ENCODE measurements around the gene RAP1GDS1. TPM values are rescaled to one million over a fixed set of nuclear protein-coding genes. Genes with fewer than 3 reads are reported as not detected.
A peak's percentile ranks its signal among the peaks of the same experiment; 100 is the strongest.

Gene RAP1GDS1
- total RNA-seq, 1 experiment from 2014 or later: 27.9 TPM

DNA sequence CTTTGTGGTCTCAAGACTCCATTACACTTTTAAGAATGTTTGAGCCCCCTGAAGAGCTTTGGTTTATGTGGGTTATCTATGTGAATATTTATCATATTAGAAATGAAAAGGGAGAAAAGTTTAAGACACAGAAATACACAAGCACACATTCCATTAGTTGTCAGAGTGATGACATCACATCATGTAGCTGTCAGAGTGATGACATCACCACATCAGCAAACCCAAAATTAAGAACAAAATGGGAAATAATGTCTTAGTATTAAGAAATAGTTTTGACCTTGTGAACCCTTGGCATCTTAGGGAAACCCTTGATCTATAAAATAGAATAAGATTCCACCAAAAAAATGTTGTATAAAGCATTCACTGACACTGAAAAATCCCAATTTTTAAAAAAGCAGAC, 201.3 kb downstream of the RAP1GDS1 start:
- H3K4me3 Mint-ChIP-seq (ENCODE audit: low read depth, unreplicated experiment): no peak overlapping the region
- no peak for DNase-seq
- CTCF ChIA-PET: no interaction called here
- TF ChIP-seq, protein P1, sequence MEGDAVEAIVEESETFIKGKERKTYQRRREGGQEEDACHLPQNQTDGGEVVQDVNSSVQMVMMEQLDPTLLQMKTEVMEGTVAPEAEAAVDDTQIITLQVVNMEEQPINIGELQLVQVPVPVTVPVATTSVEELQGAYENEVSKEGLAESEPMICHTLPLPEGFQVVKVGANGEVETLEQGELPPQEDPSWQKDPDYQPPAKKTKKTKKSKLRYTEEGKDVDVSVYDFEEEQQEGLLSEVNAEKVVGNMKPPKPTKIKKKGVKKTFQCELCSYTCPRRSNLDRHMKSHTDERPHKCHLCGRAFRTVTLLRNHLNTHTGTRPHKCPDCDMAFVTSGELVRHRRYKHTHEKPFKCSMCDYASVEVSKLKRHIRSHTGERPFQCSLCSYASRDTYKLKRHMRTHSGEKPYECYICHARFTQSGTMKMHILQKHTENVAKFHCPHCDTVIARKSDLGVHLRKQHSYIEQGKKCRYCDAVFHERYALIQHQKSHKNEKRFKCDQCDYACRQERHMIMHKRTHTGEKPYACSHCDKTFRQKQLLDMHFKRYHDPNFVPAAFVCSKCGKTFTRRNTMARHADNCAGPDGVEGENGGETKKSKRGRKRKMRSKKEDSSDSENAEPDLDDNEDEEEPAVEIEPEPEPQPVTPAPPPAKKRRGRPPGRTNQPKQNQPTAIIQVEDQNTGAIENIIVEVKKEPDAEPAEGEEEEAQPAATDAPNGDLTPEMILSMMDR (IDR thresholded peaks at IDR 0.05; ENCODE audit: unreplicated experiment): no peak
- H3K36me3 Mint-ChIP-seq (ENCODE audit: insufficient read depth, unreplicated experiment): no peaks in the 10 kb centered on the region
- peaks cover 3% of the 10 kb centered on the region for H3K9me3 Mint-ChIP-seq (ENCODE audit: low read depth, unreplicated experiment)
- intact Hi-C loops (cut with micrococcal nuclease; ENCODE audit: unreplicated experiment): loop anchor here (10.0 kb wide), 1 partner anchor 362 kb away; no protein-coding TSS in a partner anchor
- no peaks in the 10 kb centered on the region for H3K4me1 Mint-ChIP-seq (ENCODE audit: low read depth, unreplicated experiment)
- no peak overlapping the region for H3K27ac Mint-ChIP-seq (ENCODE audit: unreplicated experiment)
- H3K27me3 Mint-ChIP-seq (ENCODE audit: unreplicated experiment): no peaks in the 10 kb centered on the region
- BruUV-seq (replicated peaks): no TSS peak

DNA sequence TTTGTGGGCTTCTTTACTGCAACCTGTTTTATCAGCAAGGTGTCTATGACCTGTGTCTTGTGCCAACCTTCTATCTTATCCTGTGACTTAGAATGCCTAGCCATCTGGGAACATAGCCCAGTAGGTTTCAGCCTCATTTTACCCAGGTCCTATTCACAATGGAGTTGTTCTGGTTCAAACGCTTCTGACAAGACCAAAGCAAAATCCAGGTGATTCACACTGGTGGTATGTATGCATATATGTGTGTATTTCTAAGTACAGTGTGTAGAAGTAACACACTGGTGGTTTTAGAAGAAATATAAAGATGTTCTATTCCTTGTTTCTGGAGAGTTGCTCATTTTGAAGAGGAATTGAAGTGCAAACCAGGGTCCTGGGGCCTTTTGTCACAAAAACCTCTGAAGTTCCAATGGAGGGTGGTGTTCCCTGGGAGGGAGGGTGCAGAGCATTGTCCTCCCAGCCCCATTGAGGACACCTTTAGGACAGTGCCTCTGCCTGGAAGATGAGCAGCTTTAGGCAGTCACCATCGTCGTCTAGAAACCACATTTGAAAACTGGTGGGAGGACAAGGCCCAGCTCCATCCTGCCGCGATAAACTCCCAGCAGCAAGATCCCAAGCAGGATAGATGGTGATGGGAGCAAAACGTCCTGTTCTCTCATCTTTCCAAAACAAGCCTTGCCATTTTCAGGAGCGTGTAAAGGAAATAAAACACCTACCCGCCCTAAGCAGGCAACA, 205.8 kb downstream of the RAP1GDS1 start:
- peak overlapping the region; percentile 67 for H3K4me3 Mint-ChIP-seq (ENCODE audit: low read depth, unreplicated experiment)
- CTCF ChIA-PET: interaction anchor here (0.8 to 1.4 kb wide), 6 partner anchors 10 to 589 kb away, joined by 3 to 7 read pairs (median 4); partner anchors contain the start of genes EIF4E and METAP1
- no peaks in the 10 kb centered on the region for H3K27me3 Mint-ChIP-seq (ENCODE audit: unreplicated experiment)
- peaks cover under 1% of the 10 kb centered on the region for H3K9me3 Mint-ChIP-seq (ENCODE audit: low read depth, unreplicated experiment)
- DNase-seq: no peak
- H3K27ac Mint-ChIP-seq (ENCODE audit: unreplicated experiment): no peak overlapping the region
- no TSS peak for BruUV-seq (replicated peaks)
- TF ChIP-seq, protein P1 (IDR thresholded peaks at IDR 0.05; ENCODE audit: unreplicated experiment): no peak
- H3K36me3 Mint-ChIP-seq (ENCODE audit: insufficient read depth, unreplicated experiment): no peaks in the 10 kb centered on the region
- H3K4me1 Mint-ChIP-seq (ENCODE audit: low read depth, unreplicated experiment): no peaks in the 10 kb centered on the region
- intact Hi-C loops (cut with micrococcal nuclease; ENCODE audit: unreplicated experiment): loop anchor here (10.0 kb wide), 1 partner anchor 358 kb away; no protein-coding TSS in a partner anchor

DNA sequence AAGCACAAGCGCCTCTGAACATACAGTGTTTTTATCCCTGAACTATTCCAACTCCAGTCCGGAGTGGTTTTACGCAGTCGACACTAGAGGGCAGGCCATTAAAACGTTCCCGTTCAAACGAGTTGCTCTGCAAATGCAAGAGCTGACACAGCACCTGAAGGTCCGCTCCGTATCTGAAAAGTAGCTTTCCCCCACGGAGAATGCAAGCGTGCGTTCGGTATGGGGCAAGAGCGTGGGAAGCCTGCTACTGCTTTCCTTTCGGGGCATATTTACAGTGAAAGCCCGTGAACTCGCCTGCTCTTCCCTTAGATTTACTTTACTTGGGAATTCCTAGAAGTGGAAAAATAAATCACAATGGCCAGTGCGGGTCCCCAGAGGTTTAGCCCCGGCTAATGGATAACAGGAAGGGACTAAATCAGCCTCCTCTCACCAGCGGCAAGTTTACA, 206.5 kb downstream of the RAP1GDS1 start:
- TF ChIP-seq, protein P1 (IDR thresholded peaks at IDR 0.05; ENCODE audit: unreplicated experiment): peak; percentile 59
- no peak overlapping the region for H3K27ac Mint-ChIP-seq (ENCODE audit: unreplicated experiment)
- no peaks in the 10 kb centered on the region for H3K4me1 Mint-ChIP-seq (ENCODE audit: low read depth, unreplicated experiment)
- peak overlapping the region; percentile 67 for H3K4me3 Mint-ChIP-seq (ENCODE audit: low read depth, unreplicated experiment)
- H3K36me3 Mint-ChIP-seq (ENCODE audit: insufficient read depth, unreplicated experiment): no peaks in the 10 kb centered on the region
- no peaks in the 10 kb centered on the region for H3K9me3 Mint-ChIP-seq (ENCODE audit: low read depth, unreplicated experiment)
- DNase-seq: peak; percentile 66
- CTCF ChIA-PET: interaction anchor here (0.6 to 1.4 kb wide), 7 partner anchors 10 to 589 kb away, joined by 3 to 7 read pairs (median 4); partner anchors contain the start of genes EIF4E and METAP1
- intact Hi-C loops (cut with micrococcal nuclease; ENCODE audit: unreplicated experiment): loop anchor here (10.0 kb wide), 1 partner anchor 357 kb away; no protein-coding TSS in a partner anchor
- BruUV-seq (replicated peaks): no TSS peak
- H3K27me3 Mint-ChIP-seq (ENCODE audit: unreplicated experiment): no peaks in the 10 kb centered on the region

DNA sequence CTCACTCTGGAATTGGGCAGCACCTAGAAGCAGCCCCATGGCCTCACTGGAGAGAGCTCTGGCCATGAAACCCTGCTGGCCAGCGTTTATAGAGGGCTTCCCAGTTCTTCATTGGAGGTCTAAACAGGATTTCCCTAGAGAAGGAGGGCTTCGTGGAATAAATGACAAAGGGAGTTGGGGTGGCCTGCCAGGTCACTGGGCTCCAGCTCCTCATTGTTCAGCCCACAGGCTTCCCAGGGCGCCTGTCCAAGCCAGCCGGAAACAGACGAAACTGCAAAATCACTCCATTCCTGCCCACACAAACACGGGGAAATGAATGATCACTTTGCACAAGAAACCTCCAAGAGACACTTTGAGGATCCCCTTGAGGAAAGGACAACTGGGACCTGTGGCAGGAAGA, 207.5 kb downstream of the RAP1GDS1 start:
- Mint-ChIP-seq H3K36me3 (ENCODE audit: insufficient read depth, unreplicated experiment) (no peaks in the 10 kb centered on the region), H3K27ac (ENCODE audit: unreplicated experiment) (no peak overlapping the region), H3K9me3 (ENCODE audit: low read depth, unreplicated experiment) (no peaks in the 10 kb centered on the region), H3K27me3 (ENCODE audit: unreplicated experiment) (no peaks in the 10 kb centered on the region), H3K4me1 (ENCODE audit: low read depth, unreplicated experiment) (no peaks in the 10 kb centered on the region), H3K4me3 (ENCODE audit: low read depth, unreplicated experiment) (no peak overlapping the region)
- TF ChIP-seq, protein P1 (IDR thresholded peaks at IDR 0.05; ENCODE audit: unreplicated experiment): no peak
- intact Hi-C loops (cut with micrococcal nuclease; ENCODE audit: unreplicated experiment): loop anchor here (10.0 kb wide), 1 partner anchor 356 kb away; no protein-coding TSS in a partner anchor
- CTCF ChIA-PET: no interaction called here
- BruUV-seq (replicated peaks): no TSS peak
- DNase-seq: no peak
